GM21528 (cell line): Measurements from ENCODE around the gene SEMA3B.
A peak's percentile ranks its signal among the peaks of the same experiment; 100 is the strongest.
"Not testable (repeated sequence)": the region's sequence is repeated elsewhere in the genome, so short reads cannot be mapped to it uniquely, and the experiment has no call there.

Experiments used
- ATAC-seq: cut with Tn5 transposase; IDR thresholded peaks from one replicate; pipeline ENCODE4 v1.9.1; 2021; ENCODE audit warnings: mild to moderate bottlenecking, moderate library complexity; ENCODE audit not compliant: unreplicated experiment, low FRiP score

Gene SEMA3B

GRCh38 chr3:50303013-50303815, 34.3 kb downstream of the SEMA3B start, which contains the start of gene HYAL1:
HYAL1 (minus strand) TSS chr3:50303574; CDS start chr3:50302956, 618 bp downstream.
- ATAC-seq: no peak

GRCh38 chr3:50304601-50305000, 35.7 kb downstream of the SEMA3B start:
- no peak for ATAC-seq

- ATAC-seq: not testable (repeated sequence)
These were observed 43.1 kb downstream of the SEMA3B start for GRCh38 chr3:50312041-50312440.

GRCh38 chr3:50314342-50314741, 45.4 kb downstream of the SEMA3B start:
- ATAC-seq: no peak

- no peak for ATAC-seq
These were observed 45.9 kb downstream of the SEMA3B start for GRCh38 chr3:50314816-50315215.

- ATAC-seq: no peak
These were observed 47.8 kb downstream of the SEMA3B start for GRCh38 chr3:50316657-50317242.

GRCh38 chr3:50317300-50317699, 48.4 kb downstream of the SEMA3B start:
- ATAC-seq: no peak

GRCh38 chr3:50318163-50318562, 49.2 kb downstream of the SEMA3B start:
- no peak for ATAC-seq

GRCh38 chr3:50318615-50319014, 49.7 kb downstream of the SEMA3B start:
- no peak for ATAC-seq

- no peak for ATAC-seq
These were observed 50.4 kb downstream of the SEMA3B start for GRCh38 chr3:50319181-50319893.

- no peak for ATAC-seq
These were observed 51.1 kb downstream of the SEMA3B start for GRCh38 chr3:50319894-50320625.

- ATAC-seq: peak; percentile 41
These were observed 51.9 kb downstream of the SEMA3B start for GRCh38 chr3:50320853-50321335.

GRCh38 chr3:50321336-50322114, 52.6 kb downstream of the SEMA3B start:
- peak; percentile 74 for ATAC-seq

GRCh38 chr3:50322115-50322385, 53.1 kb downstream of the SEMA3B start:
- no peak for ATAC-seq

GRCh38 chr3:50322386-50323091, 53.6 kb downstream of the SEMA3B start, which contains the start of gene HYAL2:
HYAL2 (minus strand) TSS chr3:50322745; CDS start chr3:50320489, 2,256 bp downstream.
- ATAC-seq: no peak

GRCh38 chr3:50323092-50323600, 54.2 kb downstream of the SEMA3B start:
- no peak for ATAC-seq

- ATAC-seq: no peak
These were observed 54.8 kb downstream of the SEMA3B start for GRCh38 chr3:50323614-50324199.

- no peak for ATAC-seq
These were observed 55.6 kb downstream of the SEMA3B start for GRCh38 chr3:50324351-50325112.
